22Rv1 (cell line): ENCODE results near the gene GAS7.

Experiments used
- H3K27ac ChIP-seq: fragments of 450-650 bp; 2 replicates; pipeline ENCODE4 v1.5.1; 2017
- CTCF ChIP-seq: fragments of 450-650 bp; IDR thresholded peaks from 2 replicates; pipeline ENCODE4 v1.5.1; 2017; ENCODE audit warnings: mild to moderate bottlenecking
- ZFX ChIP-seq: fragments of 450-650 bp; IDR thresholded peaks from 2 replicates; pipeline ENCODE4 v1.6.1; 2017; ENCODE audit warnings: antibody characterized with exemption, borderline replicate concordance

The GAS7 gene

DNA sequence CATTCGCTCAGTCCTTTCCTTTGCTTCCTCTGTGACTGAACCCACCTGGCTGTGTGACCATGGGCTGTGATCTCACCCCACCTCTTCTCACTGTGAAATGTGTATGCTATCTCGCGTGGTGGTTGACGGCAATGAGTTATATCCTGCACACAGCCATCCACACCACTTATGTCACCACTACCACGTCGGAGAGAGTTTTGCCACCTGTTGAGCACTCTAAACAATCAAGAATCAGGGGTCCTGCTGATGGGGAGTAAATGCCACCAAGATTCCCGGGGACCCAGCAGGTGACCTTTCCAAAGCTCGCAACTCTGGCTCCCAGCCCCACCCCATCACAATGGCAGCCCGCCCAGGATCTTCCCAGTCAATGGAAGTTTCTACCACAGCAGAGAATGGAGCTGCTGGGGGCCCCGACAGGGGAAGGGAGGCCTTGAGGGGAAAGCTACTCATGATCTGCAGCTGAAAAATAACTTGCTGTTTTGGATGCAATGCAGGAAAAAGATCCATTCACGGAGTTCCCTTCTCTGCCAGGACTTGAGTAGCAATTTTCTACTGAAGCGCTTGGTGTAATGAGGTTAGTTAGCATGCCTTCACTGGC is 267.2 kb downstream of the GAS7 start:
- TF ChIP-seq CTCF (no peak), ZFX (no peak)
- H3K27ac ChIP-seq, result no peak overlapping the region

DNA sequence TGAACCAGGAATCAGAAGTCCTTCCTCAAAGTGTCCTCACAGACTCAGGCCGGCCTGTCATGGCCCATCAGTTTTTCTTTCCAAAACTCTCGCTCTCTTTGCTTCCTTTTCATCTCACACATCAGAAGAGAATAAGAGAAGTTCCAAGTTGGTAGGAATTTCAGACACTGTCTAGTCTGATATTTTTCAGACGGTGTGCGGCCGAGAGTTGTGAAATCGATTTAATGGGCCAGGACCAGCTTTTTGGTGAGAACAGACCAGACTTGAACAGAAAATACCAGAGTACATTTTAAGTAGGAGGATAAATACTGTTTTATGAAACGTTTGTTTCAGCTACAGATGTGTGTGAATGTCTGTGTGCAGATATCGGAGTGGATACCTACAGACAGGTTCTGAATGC is 268.5 kb downstream of the GAS7 start:
- TF ChIP-seq ZFX, result no peak
- no peak for TF ChIP-seq CTCF
- H3K27ac ChIP-seq, result no peak overlapping the region

DNA sequence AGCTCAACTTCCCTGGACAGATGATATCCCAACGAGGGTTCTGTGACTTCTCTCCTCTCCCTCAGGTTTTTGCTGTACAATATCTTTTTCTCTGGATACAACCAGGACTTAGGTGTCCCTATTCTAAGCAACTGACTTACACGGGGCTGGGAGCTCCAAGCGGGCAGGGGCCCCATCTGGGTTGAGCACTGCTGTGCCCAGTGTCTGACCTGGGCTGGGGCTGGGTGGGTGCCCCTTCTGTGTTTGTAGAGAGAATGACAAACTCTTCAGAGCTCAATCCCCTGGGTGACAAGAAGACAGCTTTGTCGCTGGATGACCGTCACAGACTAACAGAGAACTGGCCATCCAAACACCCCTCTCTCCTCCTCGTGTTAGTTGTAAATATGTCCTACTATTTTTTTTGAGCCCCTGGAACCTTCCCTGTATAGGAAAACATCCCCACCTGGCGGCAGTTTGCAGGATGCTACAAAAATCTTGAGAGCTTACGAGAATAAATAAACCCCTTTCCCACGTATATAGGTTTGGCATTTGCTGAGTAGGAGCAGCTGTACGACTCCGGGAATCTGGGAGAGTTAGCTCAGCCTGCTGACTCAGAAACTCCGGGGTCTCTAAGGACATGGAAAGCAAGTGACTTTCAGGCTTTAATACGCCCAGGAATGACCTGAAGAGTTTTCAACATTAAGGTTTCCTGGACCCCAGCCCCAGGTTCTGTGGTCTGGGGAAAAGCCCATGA is 269.6 kb downstream of the GAS7 start:
- H3K27ac ChIP-seq, result no peak overlapping the region
- TF ChIP-seq CTCF (peak; percentile 55), ZFX (no peak)

DNA sequence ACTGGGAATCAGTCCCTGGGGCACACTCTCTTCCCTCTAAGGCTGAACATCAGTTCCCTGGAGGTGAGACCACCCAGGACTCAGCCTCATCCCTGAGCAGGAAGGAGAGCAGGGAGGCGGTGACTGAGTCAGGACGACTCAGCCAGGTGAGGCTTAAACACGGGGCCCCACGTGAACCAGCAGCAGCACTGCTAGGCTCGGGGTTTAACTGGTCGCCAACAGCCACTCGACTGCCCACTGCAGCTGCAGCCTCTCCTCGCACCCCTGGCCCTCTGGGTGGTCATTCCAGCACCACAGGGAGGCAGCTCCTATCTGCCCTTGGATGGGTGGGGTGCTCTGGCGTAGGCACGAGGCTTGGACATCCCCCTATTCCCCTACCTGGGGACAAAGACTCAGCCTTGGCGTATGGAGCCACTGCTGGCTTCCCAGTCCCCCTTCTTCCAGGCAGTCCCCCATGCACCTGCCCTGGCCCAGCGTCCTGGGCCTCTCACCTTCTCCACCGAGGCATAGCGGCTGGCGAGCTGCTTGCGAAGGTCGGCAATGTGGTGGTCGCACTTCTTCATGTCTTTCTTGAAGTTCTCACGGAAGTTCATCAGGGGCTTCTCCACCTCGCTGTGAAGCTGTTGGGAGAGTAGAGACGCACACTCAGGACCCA is 272.1 kb downstream of the GAS7 start:
- no peak overlapping the region for H3K27ac ChIP-seq
- TF ChIP-seq CTCF, result no peak
- TF ChIP-seq ZFX, result no peak

DNA sequence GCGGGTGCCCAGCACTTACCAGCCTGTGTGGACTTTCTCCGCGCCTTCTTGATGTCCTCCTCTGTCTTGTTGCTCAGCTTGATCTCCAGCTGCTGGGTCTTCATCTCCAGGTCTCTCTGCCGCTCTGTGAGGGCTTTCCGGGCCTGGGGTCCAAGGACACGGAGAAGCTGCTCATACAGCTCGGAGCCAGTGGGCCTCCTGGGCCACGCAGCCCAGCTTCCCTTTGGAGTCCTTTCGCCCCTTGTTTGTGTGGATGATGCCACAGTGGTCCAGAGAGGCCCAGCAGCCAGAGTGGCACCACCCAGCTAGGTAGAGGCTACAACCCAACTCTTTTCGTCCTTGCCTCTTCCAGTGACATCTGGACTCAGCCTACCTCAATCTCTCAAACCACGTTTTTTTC is 272.9 kb downstream of the GAS7 start:
- H3K27ac ChIP-seq, result no peak overlapping the region

DNA sequence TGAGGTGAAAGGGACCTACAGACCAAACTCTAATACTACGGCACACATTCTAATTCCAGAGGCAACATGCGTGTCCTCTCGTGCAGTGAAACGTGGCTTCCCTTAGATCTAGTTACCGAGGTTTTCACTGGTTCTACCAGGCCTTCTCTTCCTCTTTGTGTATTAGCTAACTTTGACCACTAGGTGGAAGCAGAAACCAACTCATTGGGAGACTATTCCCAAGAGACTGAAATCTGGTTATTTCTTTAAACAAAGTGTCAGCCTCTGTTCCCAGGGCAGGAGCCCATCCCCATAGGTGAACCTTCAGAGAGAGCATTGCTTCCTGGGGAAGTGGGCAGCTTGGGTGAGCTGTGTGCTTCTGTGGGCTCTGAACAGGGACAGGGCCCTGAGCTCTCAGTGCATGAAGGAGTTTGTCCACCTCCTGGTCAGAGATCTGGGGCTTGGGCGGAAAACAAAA is 273.6 kb downstream of the GAS7 start:
- TF ChIP-seq ZFX (no peak), CTCF (peak; percentile 79)
- no peak overlapping the region for H3K27ac ChIP-seq

More for the DNA sequence above, 272.9 kb downstream of the GAS7 start:
- no peak for TF ChIP-seq ZFX
- no peak for TF ChIP-seq CTCF
